IPS DF 19.7 (cell line): ENCODE data around the gene CDADC1.
"Not testable (repeated sequence)": the region's sequence is repeated elsewhere in the genome, so short reads cannot be mapped to it uniquely, and the experiment has no call there.

ENCODE experiments used
- DNase-seq: peaks from one replicate; pipeline ENCODE4 v3.0.0-alpha.2; 2013; ENCODE audit warnings: low read depth, low spot score

The CDADC1 gene

DNA sequence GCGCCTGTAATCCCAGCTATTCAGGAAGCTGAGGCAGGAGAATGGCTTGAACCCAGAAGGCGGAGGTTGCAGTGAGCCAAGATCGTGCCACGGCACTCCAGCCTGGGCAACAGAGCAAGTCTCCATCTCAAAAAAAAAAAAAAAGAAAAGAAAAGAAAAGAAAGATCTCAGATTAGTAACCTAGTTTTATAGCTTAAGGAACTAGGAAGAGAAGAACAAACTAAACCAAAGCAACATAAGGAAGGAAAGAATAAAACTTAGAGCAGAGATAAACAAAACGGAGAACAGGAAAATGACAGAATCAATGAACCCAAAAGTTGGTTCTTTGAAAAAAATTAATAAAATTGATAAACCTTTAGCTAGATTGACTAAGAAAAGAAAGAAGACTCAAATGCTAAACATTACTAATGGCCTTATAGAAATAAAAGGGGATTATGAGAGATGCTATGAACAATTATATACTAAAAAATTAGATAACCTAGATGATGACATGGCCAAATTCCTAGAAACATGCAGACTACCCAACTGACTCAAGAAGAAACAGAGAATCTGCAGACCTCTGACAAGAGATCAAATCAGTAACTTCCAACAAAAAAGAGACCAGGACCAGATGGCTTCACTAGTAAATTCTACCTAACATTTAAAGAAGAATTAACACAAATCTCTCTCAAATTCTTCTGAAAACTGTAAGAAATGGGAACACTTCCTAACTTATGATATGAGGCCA is 68.2 kb downstream of the CDADC1 start:
- DNase-seq: no peak

DNA sequence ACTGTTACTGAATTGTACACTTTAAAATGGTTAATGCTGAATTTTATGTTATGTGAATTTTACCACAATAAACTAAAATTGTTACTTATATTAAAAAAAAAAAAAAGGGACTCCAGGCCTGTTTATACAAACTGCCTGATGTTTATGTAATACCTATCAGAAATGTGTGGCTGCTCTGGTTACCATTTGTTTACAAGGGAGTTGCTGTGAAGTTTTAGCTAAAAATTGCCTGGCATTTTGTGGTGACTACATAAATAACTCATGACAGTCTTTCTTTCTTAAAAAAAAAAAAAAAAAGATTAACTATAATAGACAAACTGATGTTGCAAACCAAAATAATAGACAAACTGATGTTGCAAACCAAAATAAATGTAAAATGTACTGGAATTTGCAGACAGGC is 71.8 kb downstream of the CDADC1 start:
- no peak for DNase-seq

DNA sequence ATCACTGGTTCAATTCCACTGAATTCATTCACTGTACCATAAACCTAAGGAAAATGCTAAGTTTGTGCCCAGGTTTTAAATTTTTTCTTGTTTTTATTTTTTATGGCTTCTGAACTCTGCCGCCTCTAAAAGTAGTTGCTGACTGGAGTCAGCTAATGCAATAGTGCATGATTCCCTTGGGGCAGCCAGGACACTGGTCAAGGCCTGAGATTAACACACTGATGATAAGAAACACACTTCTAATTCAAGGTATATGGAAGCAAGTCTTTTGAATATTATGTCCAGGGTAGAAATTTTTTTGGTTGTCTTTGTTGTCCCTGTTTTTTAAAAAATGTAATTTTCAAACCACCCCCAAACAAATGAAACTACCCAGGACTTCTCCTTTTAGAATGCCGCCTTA is 72.2 kb downstream of the CDADC1 start:
- DNase-seq: no peak

DNA sequence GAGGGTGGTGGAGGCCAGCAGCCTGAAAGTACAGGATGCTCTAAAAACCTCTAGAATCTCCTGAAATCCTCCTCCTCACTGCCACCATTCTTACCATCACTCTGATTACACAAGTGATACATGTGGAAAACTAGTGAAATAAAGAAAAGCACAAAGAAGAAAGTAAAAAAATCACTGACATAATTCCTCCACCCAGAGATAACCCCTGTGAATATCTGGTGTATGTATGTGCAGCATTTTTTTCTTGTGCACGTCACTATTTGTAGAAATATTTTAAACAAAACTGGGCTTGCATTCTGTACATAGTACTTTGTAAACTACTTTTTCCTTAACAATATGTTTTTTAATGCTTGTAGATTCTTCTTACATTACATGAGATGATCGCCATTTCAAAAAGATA is 73.2 kb downstream of the CDADC1 start:
- DNase-seq: no peak

DNA sequence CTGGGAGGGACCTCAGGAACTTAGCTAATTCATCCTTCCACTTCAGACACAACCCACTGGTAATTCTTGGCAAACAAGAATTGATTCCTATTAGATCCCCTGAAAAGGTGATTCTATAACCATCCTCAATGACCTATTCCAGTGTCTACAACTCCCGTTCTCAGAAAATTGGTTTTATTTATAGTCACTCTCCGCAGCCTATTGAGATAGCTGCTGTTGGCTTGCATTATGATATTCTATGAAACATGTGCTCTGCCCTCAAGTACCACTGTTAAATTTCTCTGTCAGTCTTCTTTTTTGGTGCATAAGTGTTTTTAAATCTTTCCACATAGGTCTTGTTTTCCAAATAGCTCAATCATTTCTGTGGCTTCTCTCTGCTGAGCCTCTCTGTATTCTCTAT is 75.0 kb downstream of the CDADC1 start:
- DNase-seq: no peak

DNA sequence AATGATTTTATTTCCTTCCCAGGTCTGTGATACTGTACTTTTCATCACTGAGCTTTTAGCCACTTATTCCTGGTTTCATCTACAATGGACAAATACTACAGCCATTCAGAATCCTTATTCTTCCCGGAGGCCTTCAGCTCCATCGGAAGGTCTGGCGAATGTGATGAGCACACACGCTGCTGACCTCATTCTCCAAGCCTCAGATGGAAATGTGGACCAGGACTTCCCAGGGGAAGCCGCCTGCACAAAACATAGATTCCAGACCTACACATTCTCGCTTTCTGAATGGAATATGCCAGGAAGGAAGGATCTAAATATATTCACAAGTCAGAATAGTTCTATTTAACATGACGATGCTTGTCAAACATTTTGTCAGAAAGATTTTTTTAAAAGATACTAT is 75.6 kb downstream of the CDADC1 start:
- no peak for DNase-seq

DNA sequence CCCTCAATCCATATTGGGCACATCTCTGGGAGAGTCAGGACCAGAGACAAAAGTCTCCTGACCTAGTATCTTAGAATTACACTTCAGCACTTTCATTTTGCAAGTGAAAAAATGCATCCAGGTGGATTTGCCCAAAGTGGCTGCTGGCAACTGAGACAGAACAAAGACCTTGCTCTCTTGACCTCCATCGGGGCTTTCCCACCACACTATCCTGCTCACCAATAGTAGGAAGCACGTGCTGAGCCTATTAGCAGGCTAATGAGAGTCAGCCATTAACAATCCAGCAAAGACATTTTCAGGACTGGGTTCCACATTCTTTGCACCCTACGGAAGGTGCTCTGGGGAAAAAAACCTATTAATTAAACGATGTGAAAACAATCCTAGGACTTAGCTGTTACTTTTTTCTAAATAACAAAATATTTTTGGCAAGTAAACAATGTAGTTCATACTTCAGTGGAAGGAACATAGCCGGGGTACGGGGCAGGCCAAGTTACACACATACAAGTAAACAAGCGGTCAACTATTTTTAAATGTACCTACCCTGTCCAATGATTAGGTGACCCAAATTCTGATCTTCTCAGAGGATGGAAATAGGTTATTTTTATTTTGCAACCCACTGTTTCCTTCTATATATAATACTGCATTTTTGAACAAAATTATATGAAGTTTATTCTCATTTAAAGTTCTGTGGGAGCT is 78.6 kb downstream of the CDADC1 start:
- DNase-seq: no peak

DNA sequence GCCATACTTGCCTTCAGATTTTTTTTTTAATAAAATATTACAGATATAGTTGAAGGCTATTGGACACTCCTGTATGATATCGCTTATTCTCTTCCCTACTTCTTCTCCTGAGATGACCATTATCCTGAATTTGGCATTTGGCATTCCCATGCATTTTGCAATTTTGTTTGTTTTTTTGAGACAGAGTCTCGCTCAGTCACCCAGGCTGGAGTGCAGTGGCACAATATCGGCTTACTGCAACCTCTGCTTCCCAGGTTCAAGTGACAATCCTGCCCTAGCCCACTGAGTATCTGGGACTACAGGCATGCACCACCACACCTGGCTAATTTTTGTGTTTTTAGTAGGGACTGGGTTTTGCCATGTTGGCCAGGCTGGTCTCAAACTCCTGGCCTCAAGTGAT is 79.4 kb downstream of the CDADC1 start:
- DNase-seq: not testable (repeated sequence)

DNA sequence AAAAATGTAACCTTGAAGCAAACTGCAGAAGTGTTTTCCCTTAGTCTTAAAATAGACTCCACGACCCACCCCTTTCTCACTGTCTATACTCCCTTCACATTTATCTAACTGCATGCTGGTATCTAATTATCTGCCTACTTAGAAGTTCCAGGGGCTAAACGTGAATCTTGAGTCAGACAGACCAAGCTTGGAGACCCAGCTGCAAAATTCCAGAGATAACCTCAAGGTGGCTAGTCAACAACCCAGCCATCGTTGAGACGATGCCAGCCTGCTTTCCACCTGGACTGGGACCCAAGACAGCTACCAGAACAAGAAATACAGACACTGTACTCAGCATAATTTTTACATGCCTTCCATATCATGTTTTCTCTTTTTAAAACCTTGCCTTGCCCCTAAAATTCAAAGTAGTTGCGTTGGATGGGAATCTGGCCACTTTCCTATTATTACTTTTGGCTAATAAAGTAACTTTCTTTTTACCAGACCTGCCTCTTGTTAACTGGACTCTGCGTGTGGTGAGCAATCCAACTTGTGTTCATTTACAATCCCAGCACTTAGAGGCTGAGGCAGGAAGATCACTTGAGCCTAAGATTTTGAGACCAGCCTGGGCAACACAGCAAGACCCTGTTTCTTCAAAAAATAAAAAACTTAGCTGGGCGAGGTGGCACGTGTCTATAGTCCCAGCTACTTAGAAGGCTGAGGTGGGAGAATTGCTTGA is 82.3 kb downstream of the CDADC1 start:
- no peak for DNase-seq

DNA sequence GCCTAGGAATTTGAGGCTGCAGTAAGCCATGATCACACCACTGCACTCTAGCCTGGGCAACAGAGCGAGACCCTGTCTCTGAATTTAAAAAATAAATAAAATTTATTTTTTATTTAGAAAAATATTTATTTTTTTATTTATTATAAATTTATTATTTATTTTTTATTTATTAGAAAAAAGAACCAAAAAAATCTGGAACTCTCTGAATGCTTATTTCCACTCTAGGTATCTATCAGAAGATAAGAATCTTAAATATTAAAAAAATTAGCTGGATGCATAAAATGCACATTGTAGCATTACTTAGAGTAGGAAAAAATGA is 82.8 kb downstream of the CDADC1 start:
- DNase-seq: no peak

DNA sequence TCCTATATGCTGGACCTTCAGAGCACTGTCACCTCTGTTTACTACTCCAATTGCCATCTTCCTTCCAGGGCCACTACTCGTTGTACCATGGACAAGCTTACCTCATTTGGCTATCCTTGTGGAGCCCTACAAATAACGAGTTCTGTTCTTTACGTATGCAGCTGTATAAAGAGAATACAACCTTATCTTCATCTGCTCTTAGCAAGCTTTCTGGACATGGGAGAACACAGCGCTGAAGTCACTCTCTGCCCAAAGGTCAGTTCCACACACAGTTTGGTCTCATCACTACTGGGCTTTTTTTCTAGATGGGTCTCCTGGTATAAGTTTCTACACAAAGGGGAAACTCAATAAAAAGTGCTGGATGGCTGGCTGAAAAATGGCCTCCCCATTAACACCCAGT is 88.9 kb downstream of the CDADC1 start:
- no peak for DNase-seq

DNA sequence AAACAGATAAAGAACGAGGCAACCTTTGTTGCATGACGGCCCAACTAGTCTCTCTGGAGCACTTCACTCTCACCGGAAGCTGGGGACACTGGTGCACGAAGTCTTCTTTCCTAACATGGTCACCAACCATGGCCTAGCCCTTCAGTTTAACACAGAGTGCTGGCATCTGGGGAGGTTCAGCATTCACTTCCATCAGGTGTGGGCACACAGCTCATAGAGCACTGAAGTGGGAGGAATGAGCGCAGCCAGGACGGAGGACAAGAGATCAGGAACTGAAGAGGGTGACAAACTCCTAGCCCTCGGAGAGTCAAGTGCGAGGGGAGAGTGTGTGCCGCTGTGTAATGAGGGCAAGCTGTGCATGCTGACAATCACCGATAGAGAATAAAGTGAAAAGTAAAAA is 92.4 kb downstream of the CDADC1 start:
- no peak for DNase-seq

DNA sequence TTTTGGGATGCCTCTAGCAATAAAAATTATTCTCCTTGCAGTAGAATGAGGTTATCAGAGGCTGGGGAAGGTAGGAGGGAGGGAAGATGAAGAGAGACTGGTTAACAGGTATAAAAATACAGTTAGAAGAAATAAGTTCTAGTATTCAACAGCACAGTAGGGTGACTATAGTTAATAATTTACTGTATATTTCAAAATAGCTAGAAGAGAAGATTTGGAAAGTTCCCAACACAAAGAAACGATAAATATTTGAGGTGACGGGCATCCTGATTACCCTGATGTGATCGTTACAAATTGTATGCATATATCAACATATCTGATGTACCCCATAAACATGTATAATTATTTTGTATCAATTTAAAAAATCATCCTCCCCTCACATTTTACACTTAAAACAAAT is 93.8 kb downstream of the CDADC1 start:
- DNase-seq: no peak

DNA sequence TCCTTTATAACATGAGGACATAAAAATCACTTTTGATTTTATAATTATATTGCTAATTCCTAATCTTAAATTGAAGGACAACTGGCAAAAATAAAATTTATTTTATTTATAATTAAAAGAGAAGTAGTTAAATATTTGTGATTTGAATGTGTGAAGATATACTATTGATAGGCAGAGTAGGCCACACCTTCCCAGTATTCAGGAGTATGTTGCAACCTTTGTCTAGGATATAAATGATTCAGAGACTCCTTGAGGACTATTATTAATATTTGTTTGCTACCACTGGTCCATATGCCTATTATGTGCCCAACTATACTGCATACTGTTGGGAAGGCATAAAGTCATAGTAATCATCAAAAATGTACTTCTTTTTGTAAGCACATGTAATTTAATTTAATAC is 94.2 kb downstream of the CDADC1 start:
- no peak for DNase-seq

DNA sequence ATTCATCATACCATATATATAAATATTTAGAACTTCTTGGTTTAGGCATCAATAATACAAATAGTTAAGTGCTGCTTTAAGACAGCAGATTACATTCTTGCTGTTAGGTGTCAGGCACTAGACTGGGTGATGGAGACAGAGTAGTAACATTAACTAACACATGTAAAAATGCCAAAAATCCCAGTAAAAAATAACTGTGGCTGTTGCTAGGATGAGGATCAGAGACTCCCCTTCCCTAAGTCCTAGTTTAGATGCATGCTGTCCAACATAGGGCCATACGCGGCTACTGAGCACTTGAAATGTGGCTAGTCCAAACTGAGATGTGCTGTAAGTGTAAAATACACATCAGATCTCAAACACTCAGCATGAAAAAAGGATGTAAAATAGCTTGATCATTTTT is 94.7 kb downstream of the CDADC1 start:
- DNase-seq: no peak
